Coronary artery (tissue), 2 donors: ENCODE measurements around the gene INTS3.

ENCODE experiments used
- DNase-seq: peaks from one replicate; pipeline ENCODE4 v3.0.0-alpha.2; 2017; ENCODE audit warnings: low spot score
- H3K27ac ChIP-seq, 2 donors: fragments of 200-600 bp; sonication (generic); one replicate each; pipeline ENCODE4 v1.5.1; 2016 to 2019
- H3K4me3 ChIP-seq: fragments of 200-600 bp; sonication (generic); 2 replicates; pipeline ENCODE4 v1.5.1; 2016; ENCODE audit warnings: mild to moderate bottlenecking, moderate library complexity
- TF ChIP-seq, protein P1 (sequence below): fragments of 200-600 bp; sonication (generic); IDR thresholded peaks from one replicate; pipeline ENCODE4 v1.5.1; 2019; ENCODE audit warnings: antibody characterized with exemption

The INTS3 gene, protein sequence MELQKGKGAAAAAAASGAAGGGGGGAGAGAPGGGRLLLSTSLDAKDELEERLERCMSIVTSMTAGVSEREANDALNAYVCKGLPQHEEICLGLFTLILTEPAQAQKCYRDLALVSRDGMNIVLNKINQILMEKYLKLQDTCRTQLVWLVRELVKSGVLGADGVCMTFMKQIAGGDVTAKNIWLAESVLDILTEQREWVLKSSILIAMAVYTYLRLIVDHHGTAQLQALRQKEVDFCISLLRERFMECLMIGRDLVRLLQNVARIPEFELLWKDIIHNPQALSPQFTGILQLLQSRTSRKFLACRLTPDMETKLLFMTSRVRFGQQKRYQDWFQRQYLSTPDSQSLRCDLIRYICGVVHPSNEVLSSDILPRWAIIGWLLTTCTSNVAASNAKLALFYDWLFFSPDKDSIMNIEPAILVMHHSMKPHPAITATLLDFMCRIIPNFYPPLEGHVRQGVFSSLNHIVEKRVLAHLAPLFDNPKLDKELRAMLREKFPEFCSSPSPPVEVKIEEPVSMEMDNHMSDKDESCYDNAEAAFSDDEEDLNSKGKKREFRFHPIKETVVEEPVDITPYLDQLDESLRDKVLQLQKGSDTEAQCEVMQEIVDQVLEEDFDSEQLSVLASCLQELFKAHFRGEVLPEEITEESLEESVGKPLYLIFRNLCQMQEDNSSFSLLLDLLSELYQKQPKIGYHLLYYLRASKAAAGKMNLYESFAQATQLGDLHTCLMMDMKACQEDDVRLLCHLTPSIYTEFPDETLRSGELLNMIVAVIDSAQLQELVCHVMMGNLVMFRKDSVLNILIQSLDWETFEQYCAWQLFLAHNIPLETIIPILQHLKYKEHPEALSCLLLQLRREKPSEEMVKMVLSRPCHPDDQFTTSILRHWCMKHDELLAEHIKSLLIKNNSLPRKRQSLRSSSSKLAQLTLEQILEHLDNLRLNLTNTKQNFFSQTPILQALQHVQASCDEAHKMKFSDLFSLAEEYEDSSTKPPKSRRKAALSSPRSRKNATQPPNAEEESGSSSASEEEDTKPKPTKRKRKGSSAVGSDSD

DNA sequence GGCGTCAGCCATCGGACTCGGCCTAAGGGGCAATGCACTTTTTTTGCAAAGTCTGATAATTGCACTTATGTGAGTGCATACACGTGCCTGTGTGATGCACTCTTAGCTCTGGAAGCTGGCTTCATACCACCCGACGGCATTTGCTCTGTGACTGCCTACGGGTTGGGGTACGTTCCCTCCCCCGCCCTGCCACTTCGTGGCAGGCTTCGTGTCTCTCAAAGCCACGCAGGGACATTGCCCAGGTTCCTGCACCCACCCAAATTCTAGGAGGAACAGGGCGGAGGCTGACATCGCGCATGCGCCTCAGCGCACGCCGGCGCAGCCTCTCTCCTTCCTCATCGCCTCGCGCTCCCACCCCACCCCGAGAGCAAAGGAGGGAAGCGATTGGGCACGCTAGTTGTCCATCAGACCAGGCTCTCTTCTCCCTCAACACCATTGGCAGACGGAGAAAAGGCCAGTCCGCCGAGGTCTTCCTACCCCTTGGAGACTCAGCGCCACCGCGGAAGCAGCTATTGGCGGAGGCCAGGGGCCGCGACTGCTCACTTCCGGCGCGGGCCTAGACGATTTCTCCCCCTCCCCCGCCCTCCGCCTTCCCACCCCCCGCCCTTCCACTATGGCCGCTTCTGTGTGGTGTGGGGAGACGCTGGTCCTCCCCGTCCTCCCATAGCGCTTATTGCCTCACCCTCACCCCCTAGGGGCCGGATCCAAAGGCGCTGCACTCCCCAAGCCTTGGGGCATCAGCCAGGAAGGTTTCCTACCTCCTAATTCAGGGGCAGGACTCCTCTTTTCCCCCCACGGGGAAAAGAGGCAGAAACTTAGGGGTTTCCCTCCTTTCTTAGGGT, at the start of gene INTS3:
Gene INTS3, plus strand, starts transcription at position 588 of the 842 bp plus-strand sequence. CDS start 585 bp downstream, outside the sequence.
- peak within 1 kb of the TSS; percentile 76 for H3K4me3 ChIP-seq
- DNase-seq = peak; percentile 100
- TF ChIP-seq, protein P1, sequence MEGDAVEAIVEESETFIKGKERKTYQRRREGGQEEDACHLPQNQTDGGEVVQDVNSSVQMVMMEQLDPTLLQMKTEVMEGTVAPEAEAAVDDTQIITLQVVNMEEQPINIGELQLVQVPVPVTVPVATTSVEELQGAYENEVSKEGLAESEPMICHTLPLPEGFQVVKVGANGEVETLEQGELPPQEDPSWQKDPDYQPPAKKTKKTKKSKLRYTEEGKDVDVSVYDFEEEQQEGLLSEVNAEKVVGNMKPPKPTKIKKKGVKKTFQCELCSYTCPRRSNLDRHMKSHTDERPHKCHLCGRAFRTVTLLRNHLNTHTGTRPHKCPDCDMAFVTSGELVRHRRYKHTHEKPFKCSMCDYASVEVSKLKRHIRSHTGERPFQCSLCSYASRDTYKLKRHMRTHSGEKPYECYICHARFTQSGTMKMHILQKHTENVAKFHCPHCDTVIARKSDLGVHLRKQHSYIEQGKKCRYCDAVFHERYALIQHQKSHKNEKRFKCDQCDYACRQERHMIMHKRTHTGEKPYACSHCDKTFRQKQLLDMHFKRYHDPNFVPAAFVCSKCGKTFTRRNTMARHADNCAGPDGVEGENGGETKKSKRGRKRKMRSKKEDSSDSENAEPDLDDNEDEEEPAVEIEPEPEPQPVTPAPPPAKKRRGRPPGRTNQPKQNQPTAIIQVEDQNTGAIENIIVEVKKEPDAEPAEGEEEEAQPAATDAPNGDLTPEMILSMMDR = no peak
- peak within 1 kb of the TSS; percentile 96 to 97 for H3K27ac ChIP-seq

DNA sequence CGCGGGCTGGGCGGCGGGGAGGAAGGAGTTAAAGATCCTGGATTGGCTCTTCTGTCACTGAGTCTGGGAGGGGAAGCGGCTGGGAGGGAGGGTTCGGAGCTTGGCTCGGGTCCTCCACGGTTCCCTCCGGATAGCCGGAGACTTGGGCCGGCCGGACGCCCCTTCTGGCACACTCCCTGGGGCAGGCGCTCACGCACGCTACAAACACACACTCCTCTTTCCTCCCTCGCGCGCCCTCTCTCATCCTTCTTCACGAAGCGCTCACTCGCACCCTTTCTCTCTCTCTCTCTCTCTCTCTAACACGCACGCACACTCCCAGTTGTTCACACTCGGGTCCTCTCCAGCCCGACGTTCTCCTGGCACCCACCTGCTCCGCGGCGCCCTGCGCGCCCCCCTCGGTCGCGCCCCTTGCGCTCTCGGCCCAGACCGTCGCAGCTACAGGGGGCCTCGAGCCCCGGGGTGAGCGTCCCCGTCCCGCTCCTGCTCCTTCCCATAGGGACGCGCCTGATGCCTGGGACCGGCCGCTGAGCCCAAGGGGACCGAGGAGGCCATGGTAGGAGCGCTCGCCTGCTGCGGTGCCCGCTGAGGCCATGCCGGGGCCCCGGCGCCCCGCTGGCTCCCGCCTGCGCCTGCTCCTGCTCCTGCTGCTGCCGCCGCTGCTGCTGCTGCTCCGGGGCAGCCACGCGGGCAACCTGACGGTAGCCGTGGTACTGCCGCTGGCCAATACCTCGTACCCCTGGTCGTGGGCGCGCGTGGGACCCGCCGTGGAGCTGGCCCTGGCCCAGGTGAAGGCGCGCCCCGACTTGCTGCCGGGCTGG, 49.1 kb upstream of the INTS3 start, which contains the start of gene NPR1:
Gene NPR1, plus strand, starts transcription at position 170 of the 818 bp plus-strand sequence. Its CDS starts 421 bp downstream, at position 591.
- DNase-seq = peak; percentile 87
- TF ChIP-seq, protein P1 = no peak
- Histone ChIP-seq H3K4me3 (peak within 1 kb of the TSS; percentile 88), H3K27ac (peak within 1 kb of the TSS; percentile 74 to 81)

DNA sequence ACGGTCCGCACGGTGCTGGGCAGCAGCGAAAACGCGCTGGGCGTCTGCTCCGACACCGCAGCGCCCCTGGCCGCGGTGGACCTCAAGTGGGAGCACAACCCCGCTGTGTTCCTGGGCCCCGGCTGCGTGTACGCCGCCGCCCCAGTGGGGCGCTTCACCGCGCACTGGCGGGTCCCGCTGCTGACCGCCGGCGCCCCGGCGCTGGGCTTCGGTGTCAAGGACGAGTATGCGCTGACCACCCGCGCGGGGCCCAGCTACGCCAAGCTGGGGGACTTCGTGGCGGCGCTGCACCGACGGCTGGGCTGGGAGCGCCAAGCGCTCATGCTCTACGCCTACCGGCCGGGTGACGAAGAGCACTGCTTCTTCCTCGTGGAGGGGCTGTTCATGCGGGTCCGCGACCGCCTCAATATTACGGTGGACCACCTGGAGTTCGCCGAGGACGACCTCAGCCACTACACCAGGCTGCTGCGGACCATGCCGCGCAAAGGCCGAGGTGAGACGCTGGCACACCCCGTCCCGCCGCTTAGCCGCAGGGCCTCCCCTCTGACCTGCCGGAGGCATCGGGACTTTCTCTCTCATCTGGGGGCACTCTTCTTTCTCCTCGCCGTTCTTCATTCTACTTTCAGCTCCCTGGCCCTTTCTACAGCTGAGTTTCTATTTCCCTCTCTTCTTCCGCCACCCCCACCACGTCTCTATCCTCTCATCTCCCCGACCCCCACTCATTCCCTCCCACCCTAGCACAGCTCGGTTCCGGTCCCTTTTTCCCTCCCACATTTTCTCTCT, 48.3 kb upstream of the INTS3 start:
- peak overlapping the region; percentile 88 for H3K4me3 ChIP-seq
- DNase-seq = no peak

DNA sequence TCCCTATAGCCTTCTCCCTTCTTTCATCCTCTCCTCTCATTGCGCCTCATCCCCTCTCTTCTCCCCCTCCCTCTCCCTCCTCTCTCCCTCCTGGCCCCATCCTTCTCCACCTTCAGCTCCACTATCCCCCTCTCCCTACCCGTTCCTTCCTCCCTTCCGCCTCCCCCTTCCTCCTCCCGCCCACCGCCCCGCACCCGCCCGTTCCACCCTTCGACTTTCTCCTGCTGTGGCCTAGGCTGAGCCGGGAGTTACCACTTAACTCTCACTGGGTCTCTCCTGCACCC, 47.8 kb upstream of the INTS3 start:
- H3K4me3 ChIP-seq = peak overlapping the region; percentile 88
- TF ChIP-seq, protein P1 = no peak
- H3K27ac ChIP-seq = peak overlapping the region; percentile 74 to 81
- DNase-seq = no peak

More for the DNA sequence above, 48.3 kb upstream of the INTS3 start:
- TF ChIP-seq, protein P1 = no peak
- H3K27ac ChIP-seq = peak overlapping the region; percentile 74 to 81

DNA sequence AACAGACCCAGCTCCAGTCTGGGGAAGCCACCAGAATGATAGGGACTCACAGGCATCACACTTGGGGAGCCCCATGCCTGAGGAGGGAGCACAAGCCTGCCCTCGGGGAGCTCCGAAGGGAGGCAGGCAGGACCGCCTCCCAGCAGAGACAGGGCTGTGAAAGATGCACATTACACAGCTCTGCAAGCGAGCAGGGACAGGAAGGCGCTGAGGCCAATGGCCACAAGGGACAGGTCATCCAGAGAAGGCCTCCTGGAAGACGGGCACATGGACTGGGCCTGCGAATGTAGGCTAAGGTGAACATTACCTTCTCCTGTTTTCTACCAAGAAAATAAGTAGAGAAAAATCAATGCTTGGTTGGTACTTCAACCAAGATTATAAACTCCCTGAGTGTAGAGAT, 45.1 kb upstream of the INTS3 start:
- TF ChIP-seq, protein P1 = no peak
- Histone ChIP-seq H3K4me3 (no peak overlapping the region), H3K27ac (no peak overlapping the region)
- no peak for DNase-seq
